HCT116 (cell line): ENCODE measurements around the gene STOML3. TPM values are rescaled to one million over a fixed set of nuclear protein-coding genes. Genes with fewer than 3 reads are reported as not detected.

Source experiments
- ATAC-seq: fragments of 200-7000 bp; cut with Tn5 transposase; 2 replicates; pipeline ENCODE4 v1.9.1; 2020; ENCODE audit warnings: mild to moderate bottlenecking, moderate library complexity
- BruUV-seq: library from RNA; stranded (reverse); fragments of 400-500 nt; replicated peaks from 2 replicates; lab custom pipeline; 2021; lab: Mats Ljungman, UMichigan
- CTCF ChIA-PET: fragments of 300-600 bp; sonication (Branson Sonifier 250); formaldehyde crosslinking; loops from one replicate; lab custom pipeline; 2021; ENCODE audit warnings: antibody characterized with exemption; lab: Charles Lee
- POLR2A ChIA-PET: fragments of 300-600, 350-600 bp; sonication (Branson Sonifier 250); formaldehyde crosslinking; loops from one replicate; lab custom pipeline; 2021; ENCODE audit warnings: antibody characterized with exemption; lab: Charles Lee
- RAD21 ChIA-PET, 2 experiments: fragments of 300-600 bp; sonication (Branson Sonifier 250); formaldehyde crosslinking; loops; one replicate each; lab custom pipeline; 2023; ENCODE audit warnings: low total read pairs in 2 of 2; ENCODE audit not compliant: uncharacterized antibody in 2 of 2, unreplicated experiment in 2 of 2, low non-redundant PET in 1 of 2; lab: Charles Lee
- DNase-seq: peaks from one replicate; pipeline ENCODE4 v3.0.0-alpha.2; 2010; ENCODE audit warnings: low read depth, low spot score
- H2AFZ ChIP-seq: fragments of 200-600 bp; shearing (Covaris generic), sonication (generic); 2 replicates; pipeline ENCODE4 v1.6.1; 2017; ENCODE audit warnings: low read depth, mixed run types, mixed read lengths, antibody characterized with exemption, low read length; ENCODE audit not compliant: poor library complexity, severe bottlenecking
- H3K27ac ChIP-seq: 2 replicates; pipeline ENCODE4 v1.5.1; 2012; ENCODE audit warnings: low read depth, low read length
- H3K27me3 ChIP-seq: fragments of 200-600 bp; sonication (generic); 2 replicates; pipeline ENCODE4 v1.6.1; 2016; ENCODE audit warnings: mixed run types, low read length, mixed read lengths; ENCODE audit not compliant: insufficient read depth
- H3K36me3 ChIP-seq, 2 experiments: fragments of 200-500 bp in 1 of 2; fragments of 200-600 bp in 1 of 2; sonication (Bioruptor generic) in 1 of 2; sonication (generic) in 1 of 2; 2 replicates each; pipeline versions ENCODE4 v1.5.1 to v1.6.1; 2014 to 2016; ENCODE audit warnings: low read length in 2 of 2, inconsistent platforms in 1 of 2, mixed read lengths in 1 of 2, mixed run types in 1 of 2; ENCODE audit not compliant: insufficient read depth in 2 of 2, control insufficient read depth in 1 of 2
- H3K4me1 ChIP-seq, 2 experiments: fragments of 200-600 bp in 1 of 2; sonication (generic) in 1 of 2; 2 replicates each; pipeline versions ENCODE4 v1.5.1 to v1.6.1; 2012 to 2017; ENCODE audit warnings: low read length in 2 of 2, inconsistent platforms in 1 of 2, mild to moderate bottlenecking in 1 of 2, mixed read lengths in 1 of 2, mixed run types in 1 of 2, moderate library complexity in 1 of 2; ENCODE audit not compliant: insufficient read depth in 2 of 2, control insufficient read depth in 1 of 2
- H3K4me2 ChIP-seq: fragments of 200-600 bp; sonication (generic); 2 replicates; pipeline ENCODE4 v1.6.1; 2017; ENCODE audit warnings: mixed run types, low read length, mixed read lengths
- H3K4me3 ChIP-seq, 2 experiments: fragments of 200-600 bp in 1 of 2; sonication (generic) in 1 of 2; replicated peaks in 1 of 2; 2 replicates each; pipeline ENCODE4 v1.5.1; 2011 to 2016; ENCODE audit warnings: low read length in 2 of 2, control low read depth in 1 of 2, low read depth in 1 of 2, mild to moderate bottlenecking in 1 of 2, mixed read lengths in 1 of 2, mixed run types in 1 of 2
- H3K79me2 ChIP-seq: fragments of 200-600 bp; sonication (generic); 2 replicates; pipeline ENCODE4 v1.6.1; 2017; ENCODE audit warnings: mild to moderate bottlenecking, mixed run types, low read length, moderate library complexity, mixed read lengths; ENCODE audit not compliant: insufficient read depth
- H3K9ac ChIP-seq: fragments of 200-600 bp; sonication (generic); 2 replicates; pipeline ENCODE4 v1.6.1; 2016; ENCODE audit warnings: low read length, mixed read lengths
- H3K9me2 ChIP-seq: fragments of 200-600 bp; sonication (generic), shearing (Covaris generic); 2 replicates; pipeline ENCODE4 v1.6.1; 2017; ENCODE audit warnings: mixed run types, mild to moderate bottlenecking, moderate library complexity; ENCODE audit not compliant: insufficient read depth
- H3K9me3 ChIP-seq, 2 experiments: fragments of 200-500 bp in 1 of 2; fragments of 200-600 bp in 1 of 2; sonication (Bioruptor generic) in 1 of 2; sonication (generic) in 1 of 2; 2 replicates each; pipeline ENCODE4 v1.6.1; 2014 to 2017; ENCODE audit warnings: low read length in 2 of 2, mixed read lengths in 2 of 2, inconsistent platforms in 1 of 2, low read depth in 1 of 2, mild to moderate bottlenecking in 1 of 2, mixed run types in 1 of 2, moderate library complexity in 1 of 2; ENCODE audit not compliant: control insufficient read depth in 1 of 2, insufficient read depth in 1 of 2
- H4K20me1 ChIP-seq: fragments of 200-600 bp; sonication (generic), shearing (Covaris generic); 2 replicates; pipeline ENCODE4 v1.6.1; 2017; ENCODE audit warnings: mixed run types, mild to moderate bottlenecking, moderate library complexity; ENCODE audit not compliant: insufficient read depth
- ATF3 ChIP-seq: IDR thresholded peaks from 2 replicates; pipeline ENCODE4 v1.6.1; 2012
- CTCF ChIP-seq, 3 experiments: fragments of 200-600 bp in 1 of 3; sonication (generic) in 1 of 3; IDR thresholded peaks in 2 of 3; conservative IDR thresholded peaks in 1 of 3; 2 replicates each; pipeline ENCODE4 v1.5.1; 2012 to 2017; ENCODE audit warnings: low read depth in 2 of 3, low read length in 2 of 3, antibody characterized with exemption in 1 of 3, borderline replicate concordance in 1 of 3, control low read depth in 1 of 3, mild to moderate bottlenecking in 1 of 3, mixed read lengths in 1 of 3, mixed run types in 1 of 3, moderate library complexity in 1 of 3; ENCODE audit not compliant: insufficient read depth in 1 of 3
- EZH2 ChIP-seq: fragments of 200-600 bp; sonication (generic); IDR thresholded peaks from 2 replicates; pipeline ENCODE4 v1.6.1; 2017; ENCODE audit warnings: antibody characterized with exemption, mixed run types
- JUND ChIP-seq: IDR thresholded peaks from 2 replicates; pipeline ENCODE4 v1.6.1; 2012
- SRF ChIP-seq: IDR thresholded peaks from 2 replicates; pipeline ENCODE4 v1.6.1; 2012; ENCODE audit warnings: low read depth
- YY1 ChIP-seq: IDR thresholded peaks from 2 replicates; pipeline ENCODE4 v1.6.1; 2011; ENCODE audit warnings: low read length, low read depth, moderate library complexity, mild to moderate bottlenecking; ENCODE audit not compliant: insufficient replicate concordance; ENCODE audit errors: extremely low read depth
- intact Hi-C: fragments of 100-400 bp; cut with micrococcal nuclease; formaldehyde crosslinking; loops from 2 replicates; pipeline ENCODE4 v1.10.0; 2022
- total RNA-seq: library from RNA; stranded (reverse); gene quantifications from one replicate; pipeline ENCODE4 v1.2.1, GENCODE V29; 2021; ENCODE audit not compliant: unreplicated experiment

STOML3 gene
- total RNA-seq, 1 experiment from 2014 or later = not detected

- Histone ChIP-seq H3K9me2 (no peaks in the 10 kb centered on the region), H3K27ac (no peak overlapping the region), H3K4me3 (no peak overlapping the region), H3K36me3 (no peaks in the 10 kb centered on the region), H3K9ac (no peak overlapping the region), H3K9me3 (no peaks in the 10 kb centered on the region), H3K27me3 (peaks cover under 1% of the 10 kb centered on the region; the same call in 1 of the 2 replicates), H3K4me2 (no peak overlapping the region), H4K20me1 (no peaks in the 10 kb centered on the region), H3K79me2 (no peaks in the 10 kb centered on the region), H3K4me1 (no peaks in the 10 kb centered on the region), H2AFZ (no peak overlapping the region)
- DNase-seq = no peak
- CTCF ChIA-PET = no interaction called here
- ATAC-seq = no peak
- no peak for TF ChIP-seq ATF3
- no peak for TF ChIP-seq SRF
- no peak for TF ChIP-seq CTCF (IDR thresholded peaks at IDR 0.05 in 2 of 3, conservative IDR thresholded peaks at IDR 0.05 in 1 of 3; ENCODE audit: borderline replicate concordance in 1 of 3, insufficient read depth in 1 of 3, low read depth in 2 of 3, low read length in 2 of 3)
- no peak for TF ChIP-seq YY1
- no peak for TF ChIP-seq JUND
- POLR2A ChIA-PET = no interaction called here
- BruUV-seq = no TSS peak
- RAD21 ChIA-PET = no interaction called here
- intact Hi-C loops = no loop called here
These were observed 43.6 kb downstream of the STOML3 start for GRCh38 chr13:38947054-38947453.

- RAD21 ChIA-PET = no interaction called here
These were observed 46.4 kb downstream of the STOML3 start for GRCh38 chr13:38944219-38944618.

More at GRCh38 chr13:38944219-38944618, 46.4 kb downstream of the STOML3 start:
- ChIA-PET CTCF (no interaction called here), POLR2A (no interaction called here)
- H3K9me2 ChIP-seq = no peaks in the 10 kb centered on the region
- no peak overlapping the region for H2AFZ ChIP-seq
- no peaks in the 10 kb centered on the region for H3K4me1 ChIP-seq
- no peaks in the 10 kb centered on the region for H3K36me3 ChIP-seq
- intact Hi-C loops = no loop called here
- H3K79me2 ChIP-seq = no peaks in the 10 kb centered on the region
- H3K27ac ChIP-seq = no peak overlapping the region
- TF ChIP-seq EZH2 = no peak
- H3K4me2 ChIP-seq = no peak overlapping the region
- no peaks in the 10 kb centered on the region for H4K20me1 ChIP-seq
- H3K4me3 ChIP-seq = no peak overlapping the region
- no peak for DNase-seq
- ATAC-seq = no peak
- no peaks in the 10 kb centered on the region for H3K9me3 ChIP-seq
- no TSS peak for BruUV-seq
- H3K27me3 ChIP-seq = peaks cover 2% of the 10 kb centered on the region; the same call in 1 of the 2 replicates
- no peak overlapping the region for H3K9ac ChIP-seq
